WTC11 (cell line): ENCODE measurements around the gene KRT12. TPM values are rescaled to one million over a fixed set of nuclear protein-coding genes. Genes with fewer than 3 reads are reported as not detected.

Source experiments
- ATAC-seq: fragments of 200-7000 bp; cut with Tn5 transposase; 2 replicates; pipeline ENCODE4 v1.10.0; 2021; ENCODE audit warnings: mild to moderate bottlenecking, moderate library complexity
- CTCF ChIA-PET: fragments of 300-600 bp; sonication (Branson Sonifier 250); formaldehyde crosslinking; loops from one replicate; lab custom pipeline; 2021; ENCODE audit warnings: antibody characterized with exemption; lab: Charles Lee
- POLR2A ChIA-PET: fragments of 350-600 bp; sonication (Branson Sonifier 250); formaldehyde crosslinking; loops from one replicate; lab custom pipeline; 2021; ENCODE audit warnings: antibody characterized with exemption; lab: Charles Lee
- DNase-seq: peaks from one replicate; pipeline ENCODE4 v3.0.0; 2021; ENCODE audit warnings: low spot score
- H3K27ac Mint-ChIP-seq: 2 replicates; pipeline ENCODE4 v1.8.0; 2021; ENCODE audit warnings: mixed read lengths
- H3K27me3 Mint-ChIP-seq: 2 replicates; pipeline ENCODE4 v1.8.0; 2021; ENCODE audit warnings: low read depth, mild to moderate bottlenecking, moderate library complexity, mixed read lengths
- H3K36me3 Mint-ChIP-seq: 2 replicates; pipeline ENCODE4 v1.8.0; 2021; ENCODE audit warnings: mixed read lengths
- H3K4me1 Mint-ChIP-seq: 2 replicates; pipeline ENCODE4 v1.8.0; 2022; ENCODE audit warnings: mixed read lengths
- H3K4me3 Mint-ChIP-seq: 2 replicates; pipeline ENCODE4 v1.8.0; 2021; ENCODE audit warnings: mild to moderate bottlenecking, moderate library complexity, mixed read lengths
- H3K9me3 Mint-ChIP-seq: 2 replicates; pipeline ENCODE4 v1.8.0; 2021; ENCODE audit warnings: mixed read lengths
- E2F5 ChIP-seq: sonication (generic); formaldehyde crosslinking; IDR thresholded peaks from 2 replicates; pipeline ENCODE4 v1.8.1; 2022; ENCODE audit warnings: mild to moderate bottlenecking, moderate library complexity, missing genetic modification reagents
- FOXJ3 ChIP-seq: sonication (generic); formaldehyde crosslinking; IDR thresholded peaks from 2 replicates; pipeline ENCODE4 v1.9.0; 2021; ENCODE audit warnings: missing genetic modification reagents, mild to moderate bottlenecking, borderline replicate concordance
- IRF2 ChIP-seq: sonication (generic); formaldehyde crosslinking; IDR thresholded peaks from 2 replicates; pipeline ENCODE4 v1.8.0; 2022; ENCODE audit warnings: low read depth, missing genetic modification reagents, borderline replicate concordance
- NFYB ChIP-seq: sonication (generic); formaldehyde crosslinking; conservative IDR thresholded peaks from 2 replicates; pipeline ENCODE4 v1.8.0; 2022; ENCODE audit warnings: low read depth, missing genetic modification reagents
- OVOL2 ChIP-seq: fragments of 250-450 bp; sonication (Bioruptor Pico); IDR thresholded peaks from 2 replicates; pipeline ENCODE4 v1.9.0; 2021; ENCODE audit warnings: mild to moderate bottlenecking, borderline replicate concordance
- RELA ChIP-seq: sonication (generic); formaldehyde crosslinking; IDR thresholded peaks from 2 replicates; pipeline ENCODE4 v1.8.1; 2022; ENCODE audit warnings: missing genetic modification reagents, mild to moderate bottlenecking, borderline replicate concordance
- SOX15 ChIP-seq: fragments of 250-450 bp; sonication (Bioruptor Pico); IDR thresholded peaks from 2 replicates; pipeline ENCODE4 v1.9.0; 2021; ENCODE audit warnings: mild to moderate bottlenecking
- TP53 ChIP-seq: sonication (generic); formaldehyde crosslinking; IDR thresholded peaks from 2 replicates; pipeline ENCODE4 v1.8.1; 2023; ENCODE audit warnings: mild to moderate bottlenecking, missing genetic modification reagents
- USF1 ChIP-seq: sonication (generic); formaldehyde crosslinking; IDR thresholded peaks from 2 replicates; pipeline ENCODE4 v1.8.0; 2022; ENCODE audit warnings: mild to moderate bottlenecking, missing genetic modification reagents
- ZNF532 ChIP-seq: fragments of 250-450 bp; sonication (Bioruptor Pico); IDR thresholded peaks from 2 replicates; pipeline ENCODE4 v1.9.0; 2021; ENCODE audit warnings: mild to moderate bottlenecking, borderline replicate concordance
- ZSCAN18 ChIP-seq: fragments of 250-450 bp; sonication (Bioruptor Pico); IDR thresholded peaks from 2 replicates; pipeline ENCODE4 v2.1.2; 2022; ENCODE audit warnings: mild to moderate bottlenecking, moderate library complexity
- total RNA-seq: library from RNA; stranded (reverse); gene quantifications from 3 replicates; pipeline ENCODE4 v1.2.3, GENCODE V29; 2021
- TF ChIP-seq, protein P1 (sequence below): sonication (generic); formaldehyde crosslinking; IDR thresholded peaks from 2 replicates; pipeline ENCODE4 v1.8.0; 2022; ENCODE audit warnings: mild to moderate bottlenecking, missing genetic modification reagents
- TF ChIP-seq, protein P2 (sequence below): fragments of 250-450 bp; sonication (Bioruptor Pico); IDR thresholded peaks from 2 replicates; pipeline ENCODE4 v1.9.0; 2021; ENCODE audit warnings: mild to moderate bottlenecking

The KRT12 gene
- total RNA-seq, 1 experiment from 2014 or later = not detected

- TF ChIP-seq, protein P1, sequence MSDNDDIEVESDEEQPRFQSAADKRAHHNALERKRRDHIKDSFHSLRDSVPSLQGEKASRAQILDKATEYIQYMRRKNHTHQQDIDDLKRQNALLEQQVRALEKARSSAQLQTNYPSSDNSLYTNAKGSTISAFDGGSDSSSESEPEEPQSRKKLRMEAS (CRISPR knock-in tag) = no peak
These were observed 18.3 kb downstream of the KRT12 start (continued) for GRCh38 chr17:40848583-40849235.

- peaks cover 45% of the 10 kb centered on the region for H3K27me3 Mint-ChIP-seq
- peaks cover under 1% of the 10 kb centered on the region; the same call in 1 of the 2 replicates for H3K4me1 Mint-ChIP-seq
- no peak for DNase-seq
- TF ChIP-seq ZSCAN18 (no peak), OVOL2 (CRISPR knock-in tag) (no peak), SOX15 (CRISPR knock-in tag) (no peak), RELA (CRISPR knock-in tag) (no peak), ZNF532 (CRISPR knock-in tag) (no peak), TP53 (no peak), FOXJ3 (CRISPR knock-in tag) (no peak), IRF2 (CRISPR knock-in tag) (no peak), NFYB (CRISPR knock-in tag) (no peak), USF1 (CRISPR knock-in tag) (no peak), E2F5 (CRISPR knock-in tag) (no peak)
- TF ChIP-seq, protein P1 (CRISPR knock-in tag) = no peak
- H3K4me3 Mint-ChIP-seq = no peak overlapping the region
- POLR2A ChIA-PET = no interaction called here
- H3K9me3 Mint-ChIP-seq = no peaks in the 10 kb centered on the region
- ATAC-seq = no peak
- CTCF ChIA-PET = interaction anchor here (1.0 to 1.5 kb wide), 2 partner anchors 702 to 802 kb away, joined by 3 read pairs; no protein-coding TSS in a partner anchor
- H3K36me3 Mint-ChIP-seq = no peaks in the 10 kb centered on the region
- H3K27ac Mint-ChIP-seq = no peak overlapping the region
These were observed 20.4 kb downstream of the KRT12 start for GRCh38 chr17:40846515-40847144.

DNA sequence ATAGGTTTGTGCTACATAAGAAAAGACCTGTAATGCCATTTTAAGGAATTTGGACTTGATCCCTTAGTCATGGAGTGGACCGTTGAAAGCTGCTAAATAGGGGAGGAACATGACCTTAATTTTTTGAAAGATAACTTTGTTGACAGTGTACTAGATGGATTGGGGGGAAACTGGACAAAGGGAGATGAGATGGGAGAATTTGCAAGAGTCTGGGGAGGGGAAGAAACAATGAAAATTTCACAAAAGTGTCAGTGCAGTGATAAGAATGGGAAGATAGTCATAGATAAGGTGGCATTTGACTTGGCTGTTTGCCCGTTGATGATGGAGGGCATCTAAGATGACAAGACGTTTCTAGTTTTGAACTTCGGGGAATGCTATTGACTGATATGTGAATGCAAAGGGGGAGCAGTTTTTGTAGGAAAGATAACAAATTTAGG, 22.3 kb downstream of the KRT12 start:
- Mint-ChIP-seq H3K4me1 (no peaks in the 10 kb centered on the region), H3K27me3 (peaks cover 64% of the 10 kb centered on the region), H3K36me3 (no peaks in the 10 kb centered on the region), H3K4me3 (no peak overlapping the region), H3K9me3 (no peaks in the 10 kb centered on the region), H3K27ac (no peak overlapping the region)
- TF ChIP-seq, protein P2, sequence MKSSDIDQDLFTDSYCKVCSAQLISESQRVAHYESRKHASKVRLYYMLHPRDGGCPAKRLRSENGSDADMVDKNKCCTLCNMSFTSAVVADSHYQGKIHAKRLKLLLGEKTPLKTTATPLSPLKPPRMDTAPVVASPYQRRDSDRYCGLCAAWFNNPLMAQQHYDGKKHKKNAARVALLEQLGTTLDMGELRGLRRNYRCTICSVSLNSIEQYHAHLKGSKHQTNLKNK (CRISPR knock-in tag) = no peak
- DNase-seq (no peak), ATAC-seq (no peak)
- CTCF ChIA-PET = interaction anchor here (1.2 kb wide), 1 partner anchor 229 kb away, joined by 4 read pairs; no protein-coding TSS in a partner anchor
- POLR2A ChIA-PET = no interaction called here
